Lower leg skin (tissue), 3 donors: ENCODE measurements around the gene RAPGEF1.

Source experiments
- CTCF ChIP-seq, 3 donors: fragments of 450-650 bp; IDR thresholded peaks; one replicate each; pipeline ENCODE4 v1.5.1; 2016; ENCODE audit warnings: antibody characterized with exemption in 3 of 3, mild to moderate bottlenecking in 3 of 3, moderate library complexity in 2 of 3
- POLR2A ChIP-seq, 2 donors: fragments of 450-650 bp; IDR thresholded peaks; one replicate each; pipeline ENCODE4 v1.6.1; 2016 to 2017; ENCODE audit warnings: antibody characterized with exemption in 2 of 2, mild to moderate bottlenecking in 1 of 2, moderate library complexity in 1 of 2

GRCh38 chr9:131690462-131690861 lies 49.4 kb downstream of the RAPGEF1 start:
- TF ChIP-seq CTCF (IDR thresholded peaks at IDR 0.05) (no peak), POLR2A (IDR thresholded peaks at IDR 0.05) (no peak)
